Caco-2 (cell line): Measurements from ENCODE around the gene ARHGAP24. TPM values are rescaled to one million over a fixed set of nuclear protein-coding genes. Genes with fewer than 3 reads are reported as not detected.
A peak's percentile ranks its signal among the peaks of the same experiment; 100 is the strongest.

Source experiments
- BruUV-seq: library from RNA; stranded (reverse); fragments of 400-500 nt; replicated peaks from 2 replicates; lab custom pipeline; 2021; lab: Mats Ljungman, UMichigan
- CTCF ChIA-PET: fragments of 300-600 bp; sonication (Branson Sonifier 250); formaldehyde crosslinking; loops from one replicate; lab custom pipeline; 2022; ENCODE audit warnings: antibody characterized with exemption; lab: Charles Lee
- POLR2A ChIA-PET: fragments of 300-600 bp; sonication (Branson Sonifier 250); formaldehyde crosslinking; loops from one replicate; lab custom pipeline; 2022; ENCODE audit warnings: antibody characterized with exemption; lab: Charles Lee
- DNase-seq, 2 experiments: peaks; one replicate each; pipeline versions ENCODE4 v3.0.0 to v3.0.0-alpha.2; 2020 to 2022
- H3K27me3 ChIP-seq: replicated peaks from 2 replicates; pipeline ENCODE4 v1.6.0; 2011; ENCODE audit warnings: low read length; ENCODE audit not compliant: control insufficient read depth, insufficient read depth
- H3K36me3 ChIP-seq: 2 replicates; pipeline ENCODE4 v1.5.1; 2011; ENCODE audit warnings: low read length; ENCODE audit not compliant: control insufficient read depth, insufficient read depth
- H3K4me1 ChIP-seq: fragments of 250-450 bp; sonication (Bioruptor Pico); 2 replicates; pipeline ENCODE4 v1.5.1; 2020; ENCODE audit warnings: mild to moderate bottlenecking
- H3K4me3 ChIP-seq: 2 replicates; pipeline ENCODE4 v1.5.1; 2011; ENCODE audit warnings: low read depth, mild to moderate bottlenecking, control low read depth, low read length
- H3K9me3 ChIP-seq: fragments of 250-450 bp; sonication (Bioruptor Pico); 2 replicates; pipeline ENCODE4 v1.5.1; 2020; ENCODE audit warnings: mild to moderate bottlenecking, moderate library complexity
- H3K27ac Mint-ChIP-seq: one replicate; pipeline ENCODE4 v1.8.0; 2022; ENCODE audit warnings: mixed read lengths; ENCODE audit not compliant: unreplicated experiment
- H3K27me3 Mint-ChIP-seq: one replicate; pipeline ENCODE4 v1.8.0; 2022; ENCODE audit warnings: mixed read lengths; ENCODE audit not compliant: insufficient read depth, unreplicated experiment
- H3K36me3 Mint-ChIP-seq: one replicate; pipeline ENCODE4 v1.8.0; 2022; ENCODE audit warnings: mild to moderate bottlenecking, mixed read lengths; ENCODE audit not compliant: insufficient read depth, unreplicated experiment
- H3K4me1 Mint-ChIP-seq: one replicate; pipeline ENCODE4 v1.8.0; 2022; ENCODE audit warnings: low read depth, mixed read lengths; ENCODE audit not compliant: unreplicated experiment
- H3K4me3 Mint-ChIP-seq: one replicate; pipeline ENCODE4 v1.8.0; 2022; ENCODE audit warnings: mild to moderate bottlenecking, moderate library complexity, mixed read lengths; ENCODE audit not compliant: unreplicated experiment
- H3K9me3 Mint-ChIP-seq: one replicate; pipeline ENCODE4 v1.8.0; 2022; ENCODE audit warnings: mixed read lengths; ENCODE audit not compliant: unreplicated experiment
- intact Hi-C: fragments of 100-400 bp; cut with micrococcal nuclease; formaldehyde crosslinking; loops from one replicate; pipeline ENCODE4 v1.10.0; 2022; ENCODE audit not compliant: unreplicated experiment
- total RNA-seq: library from RNA; stranded (reverse); gene quantifications from 2 replicates; pipeline ENCODE4 v1.2.3, GENCODE V29; 2022
- TF ChIP-seq, protein P1 (sequence below), 2 experiments: fragments of 200-600 bp in 1 of 2; IDR thresholded peaks; 1 replicate in 1 of 2; 2 replicates in 1 of 2; pipeline versions ENCODE4 v1.5.1 to v1.8.0; 2011 to 2022; ENCODE audit warnings: antibody characterized with exemption in 1 of 2, control low read depth in 1 of 2, inconsistent platforms in 1 of 2, low read depth in 1 of 2, low read length in 1 of 2, mild to moderate bottlenecking in 1 of 2, moderate library complexity in 1 of 2; ENCODE audit not compliant: insufficient read depth in 1 of 2, severe bottlenecking in 1 of 2, unreplicated experiment in 1 of 2

The ARHGAP24 gene
- total RNA-seq, 1 experiment from 2014 or later, result 2.8 TPM

DNA sequence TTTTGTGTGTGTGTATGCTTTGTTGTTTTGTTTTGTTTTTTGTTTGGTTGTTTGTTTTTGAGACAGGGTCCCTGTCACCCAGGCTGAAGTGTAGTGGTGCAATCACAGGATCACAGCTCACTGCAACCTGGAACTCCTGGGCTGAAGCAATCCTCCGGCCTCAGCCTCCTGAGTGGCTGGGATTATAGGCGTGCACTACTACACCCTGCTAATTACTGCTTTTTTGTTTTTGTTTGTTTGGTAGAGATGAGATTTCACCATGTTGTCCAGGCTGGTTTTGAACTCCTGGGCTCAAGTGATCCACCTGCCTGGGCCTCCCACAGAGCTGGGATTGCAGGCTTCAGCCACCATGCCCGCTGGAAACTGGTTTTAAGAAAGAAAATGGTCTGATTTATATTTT, 44.7 kb upstream of the ARHGAP24 start:
- H3K4me3 ChIP-seq, result no peak overlapping the region
- intact Hi-C loops, result no loop called here
- peaks cover 17% of the 10 kb centered on the region; the same call in 1 of the 2 replicates for H3K4me1 ChIP-seq
- Mint-ChIP-seq H3K4me1 (peaks cover 18% of the 10 kb centered on the region), H3K9me3 (no peaks in the 10 kb centered on the region), H3K4me3 (no peak overlapping the region), H3K27me3 (no peaks in the 10 kb centered on the region), H3K36me3 (no peaks in the 10 kb centered on the region), H3K27ac (peak overlapping the region; percentile 4)
- ChIA-PET POLR2A (no interaction called here), CTCF (no interaction called here)
- no peaks in the 10 kb centered on the region for H3K27me3 ChIP-seq
- no peak for DNase-seq
- no peaks in the 10 kb centered on the region for H3K36me3 ChIP-seq
- no peaks in the 10 kb centered on the region for H3K9me3 ChIP-seq
- no TSS peak for BruUV-seq
- TF ChIP-seq, protein P1, sequence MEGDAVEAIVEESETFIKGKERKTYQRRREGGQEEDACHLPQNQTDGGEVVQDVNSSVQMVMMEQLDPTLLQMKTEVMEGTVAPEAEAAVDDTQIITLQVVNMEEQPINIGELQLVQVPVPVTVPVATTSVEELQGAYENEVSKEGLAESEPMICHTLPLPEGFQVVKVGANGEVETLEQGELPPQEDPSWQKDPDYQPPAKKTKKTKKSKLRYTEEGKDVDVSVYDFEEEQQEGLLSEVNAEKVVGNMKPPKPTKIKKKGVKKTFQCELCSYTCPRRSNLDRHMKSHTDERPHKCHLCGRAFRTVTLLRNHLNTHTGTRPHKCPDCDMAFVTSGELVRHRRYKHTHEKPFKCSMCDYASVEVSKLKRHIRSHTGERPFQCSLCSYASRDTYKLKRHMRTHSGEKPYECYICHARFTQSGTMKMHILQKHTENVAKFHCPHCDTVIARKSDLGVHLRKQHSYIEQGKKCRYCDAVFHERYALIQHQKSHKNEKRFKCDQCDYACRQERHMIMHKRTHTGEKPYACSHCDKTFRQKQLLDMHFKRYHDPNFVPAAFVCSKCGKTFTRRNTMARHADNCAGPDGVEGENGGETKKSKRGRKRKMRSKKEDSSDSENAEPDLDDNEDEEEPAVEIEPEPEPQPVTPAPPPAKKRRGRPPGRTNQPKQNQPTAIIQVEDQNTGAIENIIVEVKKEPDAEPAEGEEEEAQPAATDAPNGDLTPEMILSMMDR (IDR thresholded peaks at IDR 0.05; ENCODE audit: insufficient read depth in 1 of 2, low read depth in 1 of 2, low read length in 1 of 2, severe bottlenecking in 1 of 2, unreplicated experiment in 1 of 2), result no peak

DNA sequence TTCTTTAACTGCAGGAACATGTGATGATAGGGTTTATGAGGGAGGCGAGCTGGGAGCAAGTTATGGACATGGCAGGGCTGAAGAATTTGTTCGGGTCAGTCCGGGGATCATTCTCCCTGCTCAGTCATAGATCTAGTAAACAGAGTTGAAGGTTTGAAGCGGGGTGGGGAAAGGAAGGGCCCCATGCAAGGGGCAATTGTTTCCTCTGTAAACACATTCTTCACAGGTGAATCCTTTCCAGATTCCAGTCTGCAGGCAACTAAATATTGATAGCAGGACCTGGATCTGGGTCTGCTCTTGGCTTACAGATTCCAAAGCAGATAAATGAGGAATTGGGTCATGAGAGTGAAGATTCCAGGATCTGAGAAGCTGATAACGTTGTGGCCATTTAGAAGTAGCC, 44.3 kb upstream of the ARHGAP24 start:
- ChIA-PET POLR2A (no interaction called here), CTCF (no interaction called here)
- H3K4me1 ChIP-seq, result peaks cover 17% of the 10 kb centered on the region; the same call in 1 of the 2 replicates
- H3K27me3 ChIP-seq, result no peaks in the 10 kb centered on the region
- no peaks in the 10 kb centered on the region for H3K27me3 Mint-ChIP-seq
- intact Hi-C loops, result no loop called here
- no peaks in the 10 kb centered on the region for H3K36me3 Mint-ChIP-seq
- H3K4me1 Mint-ChIP-seq, result peaks cover 18% of the 10 kb centered on the region
- DNase-seq, result peak; percentile 43 to 66
- H3K9me3 Mint-ChIP-seq, result no peaks in the 10 kb centered on the region
- no TSS peak for BruUV-seq
- H3K9me3 ChIP-seq, result no peaks in the 10 kb centered on the region
- no peak overlapping the region for H3K4me3 Mint-ChIP-seq
- TF ChIP-seq, protein P1 (IDR thresholded peaks at IDR 0.05; ENCODE audit: insufficient read depth in 1 of 2, low read depth in 1 of 2, low read length in 1 of 2, severe bottlenecking in 1 of 2, unreplicated experiment in 1 of 2), result no peak
- H3K36me3 ChIP-seq, result no peaks in the 10 kb centered on the region
- H3K27ac Mint-ChIP-seq, result peak overlapping the region; percentile 4
- H3K4me3 ChIP-seq, result no peak overlapping the region

DNA sequence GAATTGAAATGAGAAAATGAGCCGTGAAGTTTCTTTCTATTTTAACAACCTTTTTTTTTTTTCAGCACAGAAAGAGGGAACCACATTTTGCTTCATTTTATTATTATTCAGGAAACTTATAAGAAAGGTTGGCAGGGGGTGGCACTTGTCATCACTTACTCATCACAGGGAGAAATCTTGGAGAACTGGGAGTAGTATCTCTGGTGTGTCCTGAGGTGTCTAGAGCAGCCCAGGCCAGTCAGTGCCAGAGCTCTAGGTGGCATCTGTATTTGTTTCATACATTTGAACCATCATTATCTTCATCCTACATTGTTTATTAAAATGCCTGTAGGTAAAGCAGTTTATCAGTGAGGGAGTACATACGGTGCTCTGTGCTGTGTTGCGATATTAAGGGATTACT, 43.8 kb upstream of the ARHGAP24 start:
- TF ChIP-seq, protein P1 (IDR thresholded peaks at IDR 0.05; ENCODE audit: insufficient read depth in 1 of 2, low read depth in 1 of 2, low read length in 1 of 2, severe bottlenecking in 1 of 2, unreplicated experiment in 1 of 2), result no peak
- no peak overlapping the region for H3K4me3 Mint-ChIP-seq
- Histone ChIP-seq H3K4me3 (no peak overlapping the region), H3K27me3 (no peaks in the 10 kb centered on the region), H3K4me1 (peaks cover 17% of the 10 kb centered on the region; the same call in 1 of the 2 replicates), H3K9me3 (no peaks in the 10 kb centered on the region), H3K36me3 (no peaks in the 10 kb centered on the region)
- no peaks in the 10 kb centered on the region for H3K36me3 Mint-ChIP-seq
- no peak for DNase-seq
- no peaks in the 10 kb centered on the region for H3K27me3 Mint-ChIP-seq
- peak overlapping the region; percentile 4 for H3K27ac Mint-ChIP-seq
- H3K4me1 Mint-ChIP-seq, result peaks cover 18% of the 10 kb centered on the region
- H3K9me3 Mint-ChIP-seq, result no peaks in the 10 kb centered on the region
- BruUV-seq, result no TSS peak
- intact Hi-C loops, result no loop called here
- ChIA-PET CTCF (no interaction called here), POLR2A (no interaction called here)
